ENCODE measurements around the gene AKAP7. TPM values are rescaled to one million over a fixed set of nuclear protein-coding genes. Genes with fewer than 3 reads are reported as not detected.

AKAP7 gene
- total RNA-seq, 1 donor: 21.0 TPM

GRCh38 chr6:131122516-131122915, 12.8 kb upstream of the AKAP7 start:
- no peaks in the 10 kb centered on the region for H3K27me3 ChIP-seq (ENCODE audit: insufficient read depth, low read length)
- H3K4me3 ChIP-seq (ENCODE audit: low read length): no peak overlapping the region
- peaks cover 4% of the 10 kb centered on the region for H3K4me1 ChIP-seq (ENCODE audit: insufficient read depth, low read length)
- no peaks in the 10 kb centered on the region for H3K9me3 ChIP-seq (ENCODE audit: low read depth, low read length)

- no peak overlapping the region for H3K4me3 ChIP-seq (ENCODE audit: low read length)
- no peaks in the 10 kb centered on the region for H3K4me1 ChIP-seq (ENCODE audit: insufficient read depth, low read length)
- no peaks in the 10 kb centered on the region for H3K27me3 ChIP-seq (ENCODE audit: insufficient read depth, low read length)
- H3K9me3 ChIP-seq (ENCODE audit: low read depth, low read length): no peaks in the 10 kb centered on the region
Measured at GRCh38 chr6:131124336-131125071, 10.8 kb upstream of the AKAP7 start.

- no peak overlapping the region for H3K4me3 ChIP-seq (ENCODE audit: low read length)
- no peaks in the 10 kb centered on the region for H3K9me3 ChIP-seq (ENCODE audit: low read depth, low read length)
- no peaks in the 10 kb centered on the region for H3K27me3 ChIP-seq (ENCODE audit: insufficient read depth, low read length)
- no peaks in the 10 kb centered on the region for H3K4me1 ChIP-seq (ENCODE audit: insufficient read depth, low read length)
Measured at GRCh38 chr6:131125431-131125830, 9.8 kb upstream of the AKAP7 start.

- Histone ChIP-seq H3K4me3 (ENCODE audit: low read length) (no peak overlapping the region), H3K27me3 (ENCODE audit: insufficient read depth, low read length) (no peaks in the 10 kb centered on the region), H3K4me1 (ENCODE audit: insufficient read depth, low read length) (peaks cover 6% of the 10 kb centered on the region), H3K9me3 (ENCODE audit: low read depth, low read length) (no peaks in the 10 kb centered on the region)
Measured at GRCh38 chr6:131129689-131130553, 5.3 kb upstream of the AKAP7 start.

- no peaks in the 10 kb centered on the region for H3K9me3 ChIP-seq (ENCODE audit: low read depth, low read length)
- H3K27me3 ChIP-seq (ENCODE audit: insufficient read depth, low read length): no peaks in the 10 kb centered on the region
- H3K4me1 ChIP-seq (ENCODE audit: insufficient read depth, low read length): peaks cover 8% of the 10 kb centered on the region
- no peak overlapping the region for H3K4me3 ChIP-seq (ENCODE audit: low read length)
Measured at GRCh38 chr6:131130554-131130940, 4.7 kb upstream of the AKAP7 start.

- H3K9me3 ChIP-seq (ENCODE audit: low read depth, low read length): no peaks in the 10 kb centered on the region
- H3K27me3 ChIP-seq (ENCODE audit: insufficient read depth, low read length): no peaks in the 10 kb centered on the region
- H3K4me1 ChIP-seq (ENCODE audit: insufficient read depth, low read length): peaks cover 12% of the 10 kb centered on the region
- no peak overlapping the region for H3K4me3 ChIP-seq (ENCODE audit: low read length)
Measured at GRCh38 chr6:131132360-131132759, 2.9 kb upstream of the AKAP7 start.

- Histone ChIP-seq H3K27me3 (ENCODE audit: insufficient read depth, low read length) (no peaks in the 10 kb centered on the region), H3K4me3 (ENCODE audit: low read length) (no peak overlapping the region), H3K9me3 (ENCODE audit: low read depth, low read length) (no peaks in the 10 kb centered on the region), H3K4me1 (ENCODE audit: insufficient read depth, low read length) (peaks cover 12% of the 10 kb centered on the region)
Measured at GRCh38 chr6:131134220-131134979, 867 bp upstream of the AKAP7 start.

GRCh38 chr6:131134980-131135243, 355 bp upstream of the AKAP7 start:
- Histone ChIP-seq H3K4me1 (ENCODE audit: insufficient read depth, low read length) (peaks cover 12% of the 10 kb centered on the region), H3K4me3 (ENCODE audit: low read length) (peak overlapping the region; percentile 65), H3K27me3 (ENCODE audit: insufficient read depth, low read length) (no peaks in the 10 kb centered on the region), H3K9me3 (ENCODE audit: low read depth, low read length) (no peaks in the 10 kb centered on the region)

GRCh38 chr6:131136021-131136786, 937 bp downstream of the AKAP7 start:
- H3K4me3 ChIP-seq (ENCODE audit: low read length): peak overlapping the region; percentile 65
- H3K27me3 ChIP-seq (ENCODE audit: insufficient read depth, low read length): no peaks in the 10 kb centered on the region
- H3K9me3 ChIP-seq (ENCODE audit: low read depth, low read length): no peaks in the 10 kb centered on the region
- peaks cover 12% of the 10 kb centered on the region for H3K4me1 ChIP-seq (ENCODE audit: insufficient read depth, low read length)

GRCh38 chr6:131139599-131139998, 4.3 kb downstream of the AKAP7 start:
- Histone ChIP-seq H3K4me3 (ENCODE audit: low read length) (no peak overlapping the region), H3K27me3 (ENCODE audit: insufficient read depth, low read length) (no peaks in the 10 kb centered on the region), H3K9me3 (ENCODE audit: low read depth, low read length) (no peaks in the 10 kb centered on the region), H3K4me1 (ENCODE audit: insufficient read depth, low read length) (peaks cover 9% of the 10 kb centered on the region)

- no peaks in the 10 kb centered on the region for H3K9me3 ChIP-seq (ENCODE audit: low read depth, low read length)
- H3K4me1 ChIP-seq (ENCODE audit: insufficient read depth, low read length): no peaks in the 10 kb centered on the region
- no peaks in the 10 kb centered on the region for H3K27me3 ChIP-seq (ENCODE audit: insufficient read depth, low read length)
- H3K4me3 ChIP-seq (ENCODE audit: low read length): no peak overlapping the region
Measured at GRCh38 chr6:131143319-131143718, 8.1 kb downstream of the AKAP7 start.

- Histone ChIP-seq H3K9me3 (ENCODE audit: low read depth, low read length) (no peaks in the 10 kb centered on the region), H3K4me1 (ENCODE audit: insufficient read depth, low read length) (no peaks in the 10 kb centered on the region), H3K4me3 (ENCODE audit: low read length) (no peak overlapping the region), H3K27me3 (ENCODE audit: insufficient read depth, low read length) (no peaks in the 10 kb centered on the region)
Measured at GRCh38 chr6:131146865-131147264, 11.6 kb downstream of the AKAP7 start.

- Histone ChIP-seq H3K4me1 (ENCODE audit: insufficient read depth, low read length) (no peaks in the 10 kb centered on the region), H3K9me3 (ENCODE audit: low read depth, low read length) (no peaks in the 10 kb centered on the region), H3K4me3 (ENCODE audit: low read length) (no peak overlapping the region), H3K27me3 (ENCODE audit: insufficient read depth, low read length) (no peaks in the 10 kb centered on the region)
Measured at GRCh38 chr6:131156411-131156810, 21.1 kb downstream of the AKAP7 start.

GRCh38 chr6:131159578-131159977, 24.3 kb downstream of the AKAP7 start:
- H3K9me3 ChIP-seq (ENCODE audit: low read depth, low read length): no peaks in the 10 kb centered on the region
- no peaks in the 10 kb centered on the region for H3K4me1 ChIP-seq (ENCODE audit: insufficient read depth, low read length)
- H3K4me3 ChIP-seq (ENCODE audit: low read length): no peak overlapping the region
- H3K27me3 ChIP-seq (ENCODE audit: insufficient read depth, low read length): no peaks in the 10 kb centered on the region
